Trophoblast cell (in vitro differentiated cells and primary cell): ENCODE measurements around the gene TAX1BP1.

Experiments
- DNase-seq, 2 donors: peaks; one replicate each; pipeline ENCODE4 v3.0.0-alpha.2; 2016
- H2AFZ ChIP-seq: 2 replicates; pipeline ENCODE4 v1.6.1; 2013; ENCODE audit warnings: low read length, moderate library complexity, mild to moderate bottlenecking; ENCODE audit not compliant: insufficient read depth, poor library complexity
- H2AK5ac ChIP-seq: 2 replicates; pipeline ENCODE4 v1.6.1; 2013; ENCODE audit warnings: mild to moderate bottlenecking, low read length
- H2BK120ac ChIP-seq: 2 replicates; pipeline ENCODE4 v1.6.1; 2013; ENCODE audit warnings: low read length, mild to moderate bottlenecking, moderate library complexity; ENCODE audit not compliant: insufficient read depth, poor library complexity
- H2BK12ac ChIP-seq: 2 replicates; pipeline ENCODE4 v1.6.1; 2013; ENCODE audit warnings: mild to moderate bottlenecking, low read length, moderate library complexity
- H2BK5ac ChIP-seq: 2 replicates; pipeline ENCODE4 v1.6.1; 2013; ENCODE audit warnings: low read length, low read depth, moderate library complexity, mild to moderate bottlenecking; ENCODE audit not compliant: poor library complexity
- H3K14ac ChIP-seq: 2 replicates; pipeline ENCODE4 v1.6.1; 2013; ENCODE audit warnings: mild to moderate bottlenecking, low read length
- H3K18ac ChIP-seq: 2 replicates; pipeline ENCODE4 v1.6.1; 2013; ENCODE audit warnings: mild to moderate bottlenecking, low read length
- H3K23ac ChIP-seq: 2 replicates; pipeline ENCODE4 v1.6.1; 2013; ENCODE audit warnings: low read length
- H3K27ac ChIP-seq: 2 replicates; pipeline ENCODE4 v1.5.1; 2013; ENCODE audit warnings: low read depth, mild to moderate bottlenecking, inconsistent platforms, low read length, moderate library complexity
- H3K27me3 ChIP-seq: 2 replicates; pipeline ENCODE4 v1.6.1; 2013; ENCODE audit warnings: inconsistent platforms, mild to moderate bottlenecking, low read length, moderate library complexity; ENCODE audit not compliant: insufficient read depth
- H3K36me3 ChIP-seq, 2 experiments: 1 replicate in 1 of 2; 2 replicates in 1 of 2; pipeline ENCODE4 v1.6.1; 2013; ENCODE audit warnings: low read length in 2 of 2, mild to moderate bottlenecking in 2 of 2, moderate library complexity in 1 of 2; ENCODE audit not compliant: insufficient read depth in 2 of 2, control insufficient read depth in 1 of 2
- H3K4ac ChIP-seq: 2 replicates; pipeline ENCODE4 v1.6.1; 2013; ENCODE audit warnings: low read depth, mild to moderate bottlenecking, low read length, moderate library complexity
- H3K4me1 ChIP-seq, 2 experiments: 1 replicate in 1 of 2; 2 replicates in 1 of 2; pipeline ENCODE4 v1.6.1; 2013; ENCODE audit warnings: low read length in 2 of 2, mild to moderate bottlenecking in 2 of 2, moderate library complexity in 1 of 2; ENCODE audit not compliant: insufficient read depth in 2 of 2, control insufficient read depth in 1 of 2
- H3K4me2 ChIP-seq: 2 replicates; pipeline ENCODE4 v1.6.1; 2013; ENCODE audit warnings: inconsistent platforms, mild to moderate bottlenecking, low read length, moderate library complexity
- H3K4me3 ChIP-seq: 2 replicates; pipeline ENCODE4 v1.5.1; 2013; ENCODE audit warnings: mild to moderate bottlenecking, low read depth, low read length, inconsistent platforms
- H3K79me1 ChIP-seq: one replicate; pipeline ENCODE4 v1.6.1; 2013; ENCODE audit warnings: low read length
- H3K79me2 ChIP-seq: 2 replicates; pipeline ENCODE4 v1.6.1; 2013; ENCODE audit warnings: low read length, mild to moderate bottlenecking; ENCODE audit not compliant: control insufficient read depth, insufficient read depth, poor library complexity
- H3K9ac ChIP-seq: 2 replicates; pipeline ENCODE4 v1.6.1; 2013; ENCODE audit warnings: mild to moderate bottlenecking, low read length
- H3K9me3 ChIP-seq: 2 replicates; pipeline ENCODE4 v1.6.1; 2013; ENCODE audit warnings: low read depth, mild to moderate bottlenecking, control low read depth, inconsistent platforms, low read length; ENCODE audit not compliant: insufficient read depth
- H4K12ac ChIP-seq: 2 replicates; pipeline ENCODE4 v1.6.1; 2013; ENCODE audit warnings: low read depth, mild to moderate bottlenecking, low read length, moderate library complexity
- H4K8ac ChIP-seq: 2 replicates; pipeline ENCODE4 v1.6.1; 2013; ENCODE audit warnings: low read depth, mild to moderate bottlenecking, low read length, moderate library complexity
- H4K91ac ChIP-seq: one replicate; pipeline ENCODE4 v1.6.1; 2013; ENCODE audit warnings: low read depth, mild to moderate bottlenecking, low read length, moderate library complexity
- WGBS: extraction: QIAGEN DNeasy Blood & Tissue Kit; methylation state at CpG from one replicate; pipeline ENCODE4 v1.1.7; 2013; ENCODE audit warnings: missing lambda C conversion rate; ENCODE audit not compliant: insufficient read length, insufficient coverage; ENCODE audit errors: extremely low coverage; 5-methylcytosine and 5-hydroxymethylcytosine counted together

Gene TAX1BP1

GRCh38 chr7:27747589-27748368 is 7.8 kb downstream of the TAX1BP1 start:
- no peak overlapping the region for H2AFZ ChIP-seq
- WGBS, result no CpG with 5 or more reads among the region's 4 CpGs
- H3K36me3 ChIP-seq, result peaks cover 2% of the 10 kb centered on the region in 2 experiments
- H2AK5ac ChIP-seq, result no peak overlapping the region
- no peak overlapping the region for H2BK12ac ChIP-seq
- no peaks in the 10 kb centered on the region for H3K79me2 ChIP-seq
- H4K12ac ChIP-seq, result no peak overlapping the region
- H3K79me1 ChIP-seq, result no peaks in the 10 kb centered on the region
- no peaks in the 10 kb centered on the region for H3K27me3 ChIP-seq
- no peak overlapping the region for H3K23ac ChIP-seq
- no peaks in the 10 kb centered on the region for H3K9me3 ChIP-seq
- no peak overlapping the region for H3K14ac ChIP-seq
- no peak overlapping the region for H3K18ac ChIP-seq
- no peak overlapping the region for H2BK120ac ChIP-seq
- H3K4me3 ChIP-seq, result no peak overlapping the region
- no peak overlapping the region for H3K9ac ChIP-seq
- no peak overlapping the region for H4K8ac ChIP-seq
- H2BK5ac ChIP-seq, result no peak overlapping the region
- peak overlapping the region; percentile 55 for H3K4ac ChIP-seq
- no peaks in the 10 kb centered on the region for H3K4me1 ChIP-seq
- no peak for DNase-seq
- H4K91ac ChIP-seq, result no peak overlapping the region
- H3K27ac ChIP-seq, result no peak overlapping the region
- no peak overlapping the region for H3K4me2 ChIP-seq

GRCh38 chr7:27750316-27750715 is 10.4 kb downstream of the TAX1BP1 start:
- Histone ChIP-seq H2BK120ac (no peak overlapping the region), H3K27ac (no peak overlapping the region), H2BK12ac (no peak overlapping the region), H3K4me3 (no peak overlapping the region), H2AFZ (no peak overlapping the region), H3K79me2 (no peaks in the 10 kb centered on the region), H3K4me2 (no peak overlapping the region), H3K79me1 (no peaks in the 10 kb centered on the region), H4K8ac (no peak overlapping the region), H3K23ac (no peak overlapping the region), H3K14ac (no peak overlapping the region), H3K4ac (no peak overlapping the region), H3K36me3 (peaks cover 2% of the 10 kb centered on the region in 2 experiments), H3K9me3 (no peaks in the 10 kb centered on the region), H3K9ac (no peak overlapping the region), H2BK5ac (no peak overlapping the region), H3K4me1 (no peaks in the 10 kb centered on the region), H3K27me3 (no peaks in the 10 kb centered on the region), H4K12ac (no peak overlapping the region), H4K91ac (no peak overlapping the region), H3K18ac (no peak overlapping the region), H2AK5ac (no peak overlapping the region)
- WGBS, result no CpG with 5 or more reads among the region's 2 CpGs
- no peak for DNase-seq

- Histone ChIP-seq H3K9me3 (no peaks in the 10 kb centered on the region), H3K36me3 (peaks cover 2% of the 10 kb centered on the region in 2 experiments), H3K79me1 (no peaks in the 10 kb centered on the region), H3K79me2 (no peaks in the 10 kb centered on the region), H4K12ac (no peak overlapping the region), H3K18ac (no peak overlapping the region), H3K9ac (no peak overlapping the region), H2BK12ac (no peak overlapping the region), H2BK5ac (no peak overlapping the region), H2BK120ac (no peak overlapping the region), H3K4me1 (no peaks in the 10 kb centered on the region), H3K4me3 (no peak overlapping the region), H3K14ac (no peak overlapping the region), H3K23ac (no peak overlapping the region), H3K4me2 (no peak overlapping the region), H2AFZ (no peak overlapping the region), H3K4ac (no peak overlapping the region), H3K27ac (no peak overlapping the region), H4K8ac (no peak overlapping the region), H4K91ac (no peak overlapping the region), H2AK5ac (no peak overlapping the region), H3K27me3 (no peaks in the 10 kb centered on the region)
- 100% methylated on average over 2 of the region's 6 CpGs for WGBS
- DNase-seq, result no peak
These were observed 12.1 kb downstream of the TAX1BP1 start for GRCh38 chr7:27751888-27752660.

GRCh38 chr7:27753863-27754262 is 13.9 kb downstream of the TAX1BP1 start:
- H3K4me1 ChIP-seq, result no peaks in the 10 kb centered on the region
- no peak overlapping the region for H3K4me2 ChIP-seq
- no peaks in the 10 kb centered on the region for H3K9me3 ChIP-seq
- no peak overlapping the region for H3K14ac ChIP-seq
- H2BK120ac ChIP-seq, result no peak overlapping the region
- no peak overlapping the region for H3K4me3 ChIP-seq
- no peak overlapping the region for H2AK5ac ChIP-seq
- no peak overlapping the region for H3K23ac ChIP-seq
- no peaks in the 10 kb centered on the region for H3K27me3 ChIP-seq
- no peaks in the 10 kb centered on the region for H3K79me2 ChIP-seq
- H3K4ac ChIP-seq, result no peak overlapping the region
- DNase-seq, result no peak
- no peak overlapping the region for H2BK5ac ChIP-seq
- H4K8ac ChIP-seq, result no peak overlapping the region
- no peak overlapping the region for H3K27ac ChIP-seq
- H2BK12ac ChIP-seq, result no peak overlapping the region
- H3K18ac ChIP-seq, result no peak overlapping the region
- H4K12ac ChIP-seq, result no peak overlapping the region
- no peak overlapping the region for H3K9ac ChIP-seq
- WGBS, result no CpG with 5 or more reads among the region's 1 CpG
- H2AFZ ChIP-seq, result no peak overlapping the region
- H3K79me1 ChIP-seq, result no peaks in the 10 kb centered on the region
- H3K36me3 ChIP-seq, result peaks cover 2% of the 10 kb centered on the region in 2 experiments
- H4K91ac ChIP-seq, result no peak overlapping the region
